ENCODE measurements around the gene IRF9. TPM values are rescaled to one million over a fixed set of nuclear protein-coding genes. Genes with fewer than 3 reads are reported as not detected.
A peak's percentile ranks its signal among the peaks of the same experiment; 100 is the strongest.

The IRF9 gene
- total and polyA plus RNA-seq, 2 of the 4 experiments (the other 2 are of a cell fraction) = 25.6 to 34.6 TPM

DNA sequence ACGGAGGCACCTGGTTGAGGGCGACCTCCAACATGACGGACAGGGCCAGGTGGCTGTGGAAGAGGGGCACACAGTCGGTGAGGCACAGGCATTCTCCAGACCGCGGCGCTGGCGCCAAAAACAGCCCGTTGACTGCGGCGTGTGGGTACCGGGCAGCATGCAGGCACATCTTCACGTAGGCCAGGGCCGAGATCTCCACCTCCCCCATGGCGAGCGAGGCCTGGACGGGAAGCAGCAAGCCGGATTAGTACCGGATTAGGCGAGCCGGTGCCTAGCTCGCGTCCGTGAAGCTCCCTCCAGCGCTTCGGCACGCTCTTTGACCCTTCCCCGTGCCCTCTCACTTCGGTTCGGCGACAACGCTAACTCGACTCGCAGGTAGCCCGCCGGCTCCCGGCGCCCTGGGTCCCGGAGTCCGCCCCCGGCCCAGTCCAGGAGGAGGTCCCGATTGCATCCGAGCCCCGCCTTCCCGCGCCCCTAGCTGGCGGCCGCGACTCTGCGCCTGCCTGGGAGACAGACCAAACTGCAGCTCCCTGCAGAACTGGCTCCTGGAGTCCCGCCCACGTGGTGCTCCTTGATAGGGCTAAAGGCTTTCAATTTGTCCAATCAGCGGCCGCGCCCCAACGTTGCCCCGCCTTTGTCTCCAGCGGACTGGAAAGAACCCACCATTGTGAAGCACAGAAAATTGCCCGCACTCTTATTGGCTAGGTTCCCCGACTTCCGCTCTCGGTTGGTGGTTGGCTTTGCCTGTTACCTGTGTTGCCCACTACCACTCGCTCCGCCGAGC is 19.8 kb upstream of the IRF9 start, which contains the start of gene EMC9:
TSS of gene EMC9 (minus strand) at position 495 of the 784 bp plus-strand sequence. CDS start at position 208, 287 bp downstream.
- no peak within 1 kb of the TSS for H2BK20ac ChIP-seq (ENCODE audit: low read depth, low read length)
- no TSS peak for BruUV-seq (replicated peaks)
- no peaks in the 10 kb centered on the region for H3K9me3 ChIP-seq (ENCODE audit: control insufficient read depth, insufficient read depth, low read length)
- H2AK5ac ChIP-seq (ENCODE audit: low read depth, low read length) = peak within 1 kb of the TSS; percentile 94
- dilution Hi-C loops (cut with HindIII; ENCODE audit: low sequenced_read_pairs, unreplicated experiment) = no loop called here
- H4K8ac ChIP-seq (ENCODE audit: low read depth in 2 of 2, low read length in 2 of 2) = peak within 1 kb of the TSS; percentile 83 to 93
- H4K20me1 ChIP-seq (ENCODE audit: insufficient read depth, low read length) = peaks cover 17% of the 10 kb centered on the region
- CTCF ChIA-PET = interaction anchor here (0.8 to 1.6 kb wide), 2 partner anchors 20 to 32 kb away, joined by 3 to 5 read pairs; partner anchors contain the start of gene IRF9
- no peaks in the 10 kb centered on the region for H3K27me3 ChIP-seq (ENCODE audit: control insufficient read depth, insufficient read depth, low read length)
- 0 out of 2 replicates have a peak within 1 kb of the TSS, but pooled peaks have one; percentile 5 for H3K18ac ChIP-seq (ENCODE audit: low read depth, low read length)
- peak within 1 kb of the TSS; percentile 96 for H2AFZ ChIP-seq (replicated peaks; ENCODE audit: low read length, poor library complexity)
- peaks cover 15% of the 10 kb centered on the region for H3K4me1 ChIP-seq (ENCODE audit: control insufficient read depth, insufficient read depth, low read length)
- in situ Hi-C loops (cut with MboI; ENCODE audit: low sequenced_read_pairs) = loop anchor here (25.0 kb wide), 2 partner anchors 829 to 1054 kb away; partner anchors contain the start of genes ACIN1, BCL2L2, C14orf119 and PABPN1
- DNase-seq (peak; percentile 99), ATAC-seq (ENCODE audit: low read depth) (peak; percentile 92)
- peaks cover 35% of the 10 kb centered on the region for H3K9me1 ChIP-seq (ENCODE audit: insufficient read depth, low read length)
- WGBS, 2 experiments (ENCODE audit: extremely low coverage in 2 of 2, insufficient read length in 1 of 2) = 1% methylated on average over 16 of the region's 65 CpGs; no CpG with 5 or more reads in 1 of the 2 experiments
- peak within 1 kb of the TSS; percentile 90 for H3K4ac ChIP-seq (ENCODE audit: low read depth, low read length)
- POLR2A ChIA-PET (ENCODE audit: unreplicated experiment) = interaction anchor here (0.6 kb wide), 1 partner anchor 47 kb away, joined by 3 read pairs; the partner anchor contains the start of gene PCK2
- H3K36me3 ChIP-seq (ENCODE audit: control insufficient read depth, insufficient read depth, low read length) = peaks cover 23% of the 10 kb centered on the region
- H3K4me2 ChIP-seq (ENCODE audit: low read depth, low read length) = peak within 1 kb of the TSS; percentile 68
- H3K9ac ChIP-seq (ENCODE audit: low read depth, low read length) = peak within 1 kb of the TSS; percentile 76
- peak within 1 kb of the TSS; percentile 80 for H3K27ac ChIP-seq (ENCODE audit: insufficient read depth, low read length)
- peak within 1 kb of the TSS; percentile 93 for H3K14ac ChIP-seq (replicated peaks; ENCODE audit: low read depth, low read length)
- H3K23ac ChIP-seq (ENCODE audit: low read depth, low read length) = peak within 1 kb of the TSS; percentile 94
- peak within 1 kb of the TSS; percentile 3; the same call in 1 of the 3 replicates for H2BK15ac ChIP-seq (ENCODE audit: low read depth, low read length)
- H4K91ac ChIP-seq (ENCODE audit: insufficient read depth, low read depth, low read length) = peak within 1 kb of the TSS; percentile 89
- peaks cover 37 to 82% of the 10 kb centered on the region in 2 experiments for H3K79me1 ChIP-seq (ENCODE audit: low read depth in 1 of 2, low read length in 2 of 2)
- H2BK5ac ChIP-seq (ENCODE audit: low read depth, low read length, poor library complexity, severe bottlenecking) = peak within 1 kb of the TSS; percentile 78
- peak within 1 kb of the TSS; percentile 42; the same call in 1 of the 2 replicates for H2BK120ac ChIP-seq (ENCODE audit: low read depth, low read length)
- H2AK9ac ChIP-seq (replicated peaks; ENCODE audit: low read depth, low read length, poor library complexity) = peak within 1 kb of the TSS; percentile 98
- peak within 1 kb of the TSS; percentile 68 for H3K4me3 ChIP-seq (ENCODE audit: insufficient read depth, low read depth, low read length)
- H3K56ac ChIP-seq (ENCODE audit: extremely low read depth, insufficient read depth, low read length) = peak within 1 kb of the TSS; percentile 65
- intact Hi-C loops (cut with micrococcal nuclease) = loop anchor here (2.0 kb wide), 1 partner anchor 26 kb away; the partner anchor contains the start of genes DCAF11 and NRL
- peak within 1 kb of the TSS; percentile 31 for H4K5ac ChIP-seq (ENCODE audit: low read depth, low read length)
- no peak for TF ChIP-seq SMC3 (IDR thresholded peaks at IDR 0.05; ENCODE audit: low read depth, low read length)
- TF ChIP-seq CEBPB (IDR thresholded peaks at IDR 0.05; ENCODE audit: low read depth, low read length) = no peak
- TF ChIP-seq, protein P1, sequence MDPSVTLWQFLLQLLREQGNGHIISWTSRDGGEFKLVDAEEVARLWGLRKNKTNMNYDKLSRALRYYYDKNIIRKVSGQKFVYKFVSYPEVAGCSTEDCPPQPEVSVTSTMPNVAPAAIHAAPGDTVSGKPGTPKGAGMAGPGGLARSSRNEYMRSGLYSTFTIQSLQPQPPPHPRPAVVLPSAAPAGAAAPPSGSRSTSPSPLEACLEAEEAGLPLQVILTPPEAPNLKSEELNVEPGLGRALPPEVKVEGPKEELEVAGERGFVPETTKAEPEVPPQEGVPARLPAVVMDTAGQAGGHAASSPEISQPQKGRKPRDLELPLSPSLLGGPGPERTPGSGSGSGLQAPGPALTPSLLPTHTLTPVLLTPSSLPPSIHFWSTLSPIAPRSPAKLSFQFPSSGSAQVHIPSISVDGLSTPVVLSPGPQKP (IDR thresholded peaks at IDR 0.05; ENCODE audit: borderline replicate concordance, low read depth, low read length) = no peak
- no peak for TF ChIP-seq RCOR1 (IDR thresholded peaks at IDR 0.05; ENCODE audit: insufficient replicate concordance, low read length)
- no peak for TF ChIP-seq RAD21 (IDR thresholded peaks at IDR 0.05; ENCODE audit: low read length)
- TF ChIP-seq MAZ (IDR thresholded peaks at IDR 0.05; ENCODE audit: borderline replicate concordance, low read depth, low read length) = peak; percentile 36; the same call in 1 of the 2 replicates
- TF ChIP-seq BHLHE40 (IDR thresholded peaks at IDR 0.05; ENCODE audit: low read depth, low read length) = no peak
- no peak for TF ChIP-seq NFE2L2 (IDR thresholded peaks at IDR 0.05; ENCODE audit: low read depth, low read length)
- 0 out of 2 replicates have a peak, but pooled peaks have one; percentile 10 for TF ChIP-seq MAFK (IDR thresholded peaks at IDR 0.05; ENCODE audit: low read depth, low read length)
- TF ChIP-seq CHD1 (IDR thresholded peaks at IDR 0.05; ENCODE audit: low read depth, low read length) = no peak
- TF ChIP-seq POLR2A (IDR thresholded peaks at IDR 0.05; ENCODE audit: low read depth, low read length) = peak; percentile 84
- TF ChIP-seq, protein P2, sequence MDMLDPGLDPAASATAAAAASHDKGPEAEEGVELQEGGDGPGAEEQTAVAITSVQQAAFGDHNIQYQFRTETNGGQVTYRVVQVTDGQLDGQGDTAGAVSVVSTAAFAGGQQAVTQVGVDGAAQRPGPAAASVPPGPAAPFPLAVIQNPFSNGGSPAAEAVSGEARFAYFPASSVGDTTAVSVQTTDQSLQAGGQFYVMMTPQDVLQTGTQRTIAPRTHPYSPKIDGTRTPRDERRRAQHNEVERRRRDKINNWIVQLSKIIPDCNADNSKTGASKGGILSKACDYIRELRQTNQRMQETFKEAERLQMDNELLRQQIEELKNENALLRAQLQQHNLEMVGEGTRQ (IDR thresholded peaks at IDR 0.05; ENCODE audit: low read depth, low read length) = peak; percentile 91
- TF ChIP-seq, protein P3, sequence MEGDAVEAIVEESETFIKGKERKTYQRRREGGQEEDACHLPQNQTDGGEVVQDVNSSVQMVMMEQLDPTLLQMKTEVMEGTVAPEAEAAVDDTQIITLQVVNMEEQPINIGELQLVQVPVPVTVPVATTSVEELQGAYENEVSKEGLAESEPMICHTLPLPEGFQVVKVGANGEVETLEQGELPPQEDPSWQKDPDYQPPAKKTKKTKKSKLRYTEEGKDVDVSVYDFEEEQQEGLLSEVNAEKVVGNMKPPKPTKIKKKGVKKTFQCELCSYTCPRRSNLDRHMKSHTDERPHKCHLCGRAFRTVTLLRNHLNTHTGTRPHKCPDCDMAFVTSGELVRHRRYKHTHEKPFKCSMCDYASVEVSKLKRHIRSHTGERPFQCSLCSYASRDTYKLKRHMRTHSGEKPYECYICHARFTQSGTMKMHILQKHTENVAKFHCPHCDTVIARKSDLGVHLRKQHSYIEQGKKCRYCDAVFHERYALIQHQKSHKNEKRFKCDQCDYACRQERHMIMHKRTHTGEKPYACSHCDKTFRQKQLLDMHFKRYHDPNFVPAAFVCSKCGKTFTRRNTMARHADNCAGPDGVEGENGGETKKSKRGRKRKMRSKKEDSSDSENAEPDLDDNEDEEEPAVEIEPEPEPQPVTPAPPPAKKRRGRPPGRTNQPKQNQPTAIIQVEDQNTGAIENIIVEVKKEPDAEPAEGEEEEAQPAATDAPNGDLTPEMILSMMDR (conservative IDR thresholded peaks at IDR 0.05; ENCODE audit: low read depth, low read length) = peak; percentile 32

Measured in IMR-90 (cell line).